ENCODE measurements around the gene STK26. TPM values are rescaled to one million over a fixed set of nuclear protein-coding genes. Genes with fewer than 3 reads are reported as not detected.

STK26 gene
- total and polyA plus RNA-seq, 2 of the 13 experiments (the other 11 are each of a cell fraction or from before 2014, with no cell fraction given) = 16.9 to 47.9 TPM

DNA sequence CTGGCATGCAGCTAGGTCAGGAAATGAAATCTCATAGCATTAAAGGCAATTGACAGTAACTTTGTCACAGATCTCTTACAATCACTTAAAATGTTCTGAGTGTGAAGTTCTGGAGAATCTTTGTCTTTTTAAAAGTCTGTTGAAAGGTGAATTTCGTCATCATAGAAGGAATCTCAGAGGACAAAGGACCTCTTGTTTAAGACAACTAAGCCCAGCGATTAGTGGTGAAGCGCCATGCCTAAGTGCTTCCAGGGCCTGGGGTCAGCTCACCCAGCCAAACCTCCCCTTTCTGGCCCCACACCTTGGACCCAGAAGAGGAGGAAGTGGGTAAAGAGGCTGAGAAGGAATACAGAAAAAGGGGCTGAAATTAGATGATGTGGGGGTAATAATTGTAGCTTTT, 96.2 kb downstream of the STK26 start (continued):
- TF ChIP-seq, protein P1, sequence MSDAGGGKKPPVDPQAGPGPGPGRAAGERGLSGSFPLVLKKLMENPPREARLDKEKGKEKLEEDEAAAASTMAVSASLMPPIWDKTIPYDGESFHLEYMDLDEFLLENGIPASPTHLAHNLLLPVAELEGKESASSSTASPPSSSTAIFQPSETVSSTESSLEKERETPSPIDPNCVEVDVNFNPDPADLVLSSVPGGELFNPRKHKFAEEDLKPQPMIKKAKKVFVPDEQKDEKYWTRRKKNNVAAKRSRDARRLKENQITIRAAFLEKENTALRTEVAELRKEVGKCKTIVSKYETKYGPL (CRISPR knock-in tag; IDR thresholded peaks at IDR 0.05) = no peak
- TF ChIP-seq, protein P2, sequence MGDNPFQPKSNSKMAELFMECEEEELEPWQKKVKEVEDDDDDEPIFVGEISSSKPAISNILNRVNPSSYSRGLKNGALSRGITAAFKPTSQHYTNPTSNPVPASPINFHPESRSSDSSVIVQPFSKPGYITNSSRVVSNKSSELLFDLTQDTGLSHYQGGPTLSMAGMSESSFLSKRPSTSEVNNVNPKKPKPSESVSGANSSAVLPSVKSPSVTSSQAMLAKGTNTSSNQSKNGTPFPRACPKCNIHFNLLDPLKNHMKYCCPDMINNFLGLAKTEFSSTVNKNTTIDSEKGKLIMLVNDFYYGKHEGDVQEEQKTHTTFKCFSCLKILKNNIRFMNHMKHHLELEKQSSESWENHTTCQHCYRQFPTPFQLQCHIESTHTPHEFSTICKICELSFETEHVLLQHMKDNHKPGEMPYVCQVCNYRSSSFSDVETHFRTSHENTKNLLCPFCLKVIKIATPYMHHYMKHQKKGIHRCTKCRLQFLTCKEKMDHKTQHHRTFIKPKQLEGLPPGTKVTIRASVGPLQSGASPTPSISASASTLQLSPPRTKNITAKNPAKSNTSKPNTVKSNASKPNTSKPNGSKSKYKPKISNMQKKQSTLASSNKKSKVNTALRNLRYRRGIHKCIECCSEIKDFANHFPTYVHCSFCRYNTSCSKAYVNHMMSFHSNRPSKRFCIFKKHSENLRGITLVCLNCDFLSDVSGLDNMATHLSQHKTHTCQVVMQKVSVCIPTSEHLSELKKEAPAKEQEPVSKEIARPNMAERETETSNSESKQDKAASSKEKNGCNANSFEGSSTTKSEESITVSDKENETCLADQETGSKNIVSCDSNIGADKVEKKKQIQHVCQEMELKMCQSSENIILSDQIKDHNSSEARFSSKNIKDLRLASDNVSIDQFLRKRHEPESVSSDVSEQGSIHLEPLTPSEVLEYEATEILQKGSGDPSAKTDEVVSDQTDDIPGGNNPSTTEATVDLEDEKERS (CRISPR knock-in tag; IDR thresholded peaks at IDR 0.05) = no peak
- TF ChIP-seq IKZF4 (CRISPR knock-in tag; IDR thresholded peaks at IDR 0.05; ENCODE audit: borderline replicate concordance, low read depth, not compliant biosample characterization) = no peak
- no peak for TF ChIP-seq HOXA9 (CRISPR knock-in tag; IDR thresholded peaks at IDR 0.05; ENCODE audit: borderline replicate concordance)
- no peak for TF ChIP-seq ISL2 (CRISPR knock-in tag; IDR thresholded peaks at IDR 0.05)

DNA sequence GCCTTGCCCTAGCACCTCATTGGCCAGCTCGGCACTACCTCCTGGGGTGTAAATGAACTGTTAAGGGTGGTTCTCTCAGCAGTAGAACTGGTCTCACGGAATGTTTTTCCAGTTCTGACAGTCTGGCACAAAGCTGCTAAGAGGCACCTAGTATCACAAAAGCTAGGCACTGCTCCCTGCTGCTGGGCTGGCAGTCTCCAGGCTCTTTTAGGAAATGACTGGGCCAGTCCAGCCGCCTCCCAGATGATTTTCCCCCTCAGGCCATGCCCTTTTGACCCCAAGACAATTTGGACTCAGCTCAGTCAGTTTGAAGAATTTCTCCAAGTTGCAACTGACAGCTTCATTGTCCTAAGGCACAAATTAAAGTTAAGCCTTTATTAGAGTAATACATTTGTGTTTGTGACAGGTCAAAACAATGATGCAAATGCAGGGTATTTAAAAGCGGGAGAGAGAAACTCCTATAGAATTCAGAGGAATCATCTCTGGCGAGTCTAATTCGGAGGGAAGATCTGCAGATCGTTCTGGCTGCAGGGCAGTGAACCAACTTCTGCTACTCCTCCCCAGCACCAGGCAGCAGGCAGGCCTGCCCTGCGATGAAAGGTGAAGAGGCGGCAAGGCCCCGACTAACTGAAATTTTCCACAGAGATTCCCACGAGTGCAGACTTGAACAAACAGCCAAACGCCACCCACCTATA, 96.9 kb downstream of the STK26 start:
- no TSS peak for BruUV-seq (replicated peaks)
- 59% methylated on average over 6 of the region's 12 CpGs for WGBS (ENCODE audit: low lambda C conversion rate)
- no peak for DNase-seq (ENCODE audit: low spot score)
- Histone ChIP-seq H3K4me2 (ENCODE audit: low read depth, low read length) (no peak overlapping the region), H2AFZ (ENCODE audit: low read length) (no peak overlapping the region), H3K27me3 (ENCODE audit: control insufficient read depth in 1 of 2, insufficient read depth in 2 of 2, low read length in 2 of 2) (no peaks in the 10 kb centered on the region), H3K4me1 (ENCODE audit: insufficient read depth, low read length) (no peaks in the 10 kb centered on the region), H3K36me3 (replicated peaks in 1 of 2; ENCODE audit: control insufficient read depth in 1 of 2, insufficient read depth in 2 of 2, low read length in 2 of 2) (no peaks in the 10 kb centered on the region), H3K79me2 (ENCODE audit: insufficient read depth, low read length) (no peaks in the 10 kb centered on the region), H3K9me3 (ENCODE audit: low read length) (no peaks in the 10 kb centered on the region), H3K9ac (ENCODE audit: insufficient read depth, low read depth, low read length) (no peak overlapping the region), H3K27ac (ENCODE audit: extremely low read length, insufficient read depth, low read length) (no peak overlapping the region), H4K20me1 (ENCODE audit: insufficient read depth, low read length) (no peaks in the 10 kb centered on the region), H3K4me3 (replicated peaks in 1 of 3; ENCODE audit: insufficient read depth in 1 of 3, low read depth in 2 of 3, low read length in 3 of 3) (no peak overlapping the region)
- TF ChIP-seq, protein P3, sequence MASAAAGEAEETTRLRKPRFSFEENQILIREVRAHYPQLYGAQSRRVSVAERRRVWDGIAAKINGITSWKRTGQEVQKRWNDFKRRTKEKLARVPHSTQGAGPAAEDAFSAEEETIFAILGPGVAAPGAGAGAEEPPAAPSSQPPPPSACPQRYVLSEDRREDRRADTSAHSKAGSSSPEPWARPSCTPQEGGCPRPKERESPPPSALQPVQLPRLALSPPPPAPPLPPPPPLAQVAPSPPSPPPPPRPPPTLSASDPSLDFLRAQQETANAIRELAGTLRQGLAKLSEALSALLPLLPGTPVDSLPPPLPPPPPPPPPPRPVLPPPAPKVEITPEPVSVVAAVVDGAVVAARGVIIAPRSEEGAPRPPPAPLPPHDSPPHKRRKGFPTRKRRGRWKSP (CRISPR knock-in tag; IDR thresholded peaks at IDR 0.05) = no peak
- TF ChIP-seq CHD4 (IDR thresholded peaks at IDR 0.05; ENCODE audit: borderline replicate concordance, low read length) = no peak
- TF ChIP-seq ZNF343 (CRISPR knock-in tag; IDR thresholded peaks at IDR 0.05) = no peak
- TF ChIP-seq CHD2 (IDR thresholded peaks at IDR 0.05; ENCODE audit: low read depth, low read length) = no peak
- TF ChIP-seq, protein P4, sequence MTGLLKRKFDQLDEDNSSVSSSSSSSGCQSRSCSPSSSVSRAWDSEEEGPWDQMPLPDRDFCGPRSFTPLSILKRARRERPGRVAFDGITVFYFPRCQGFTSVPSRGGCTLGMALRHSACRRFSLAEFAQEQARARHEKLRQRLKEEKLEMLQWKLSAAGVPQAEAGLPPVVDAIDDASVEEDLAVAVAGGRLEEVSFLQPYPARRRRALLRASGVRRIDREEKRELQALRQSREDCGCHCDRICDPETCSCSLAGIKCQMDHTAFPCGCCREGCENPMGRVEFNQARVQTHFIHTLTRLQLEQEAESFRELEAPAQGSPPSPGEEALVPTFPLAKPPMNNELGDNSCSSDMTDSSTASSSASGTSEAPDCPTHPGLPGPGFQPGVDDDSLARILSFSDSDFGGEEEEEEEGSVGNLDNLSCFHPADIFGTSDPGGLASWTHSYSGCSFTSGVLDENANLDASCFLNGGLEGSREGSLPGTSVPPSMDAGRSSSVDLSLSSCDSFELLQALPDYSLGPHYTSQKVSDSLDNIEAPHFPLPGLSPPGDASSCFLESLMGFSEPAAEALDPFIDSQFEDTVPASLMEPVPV (CRISPR knock-in tag; IDR thresholded peaks at IDR 0.05) = no peak
- TF ChIP-seq, protein P5, sequence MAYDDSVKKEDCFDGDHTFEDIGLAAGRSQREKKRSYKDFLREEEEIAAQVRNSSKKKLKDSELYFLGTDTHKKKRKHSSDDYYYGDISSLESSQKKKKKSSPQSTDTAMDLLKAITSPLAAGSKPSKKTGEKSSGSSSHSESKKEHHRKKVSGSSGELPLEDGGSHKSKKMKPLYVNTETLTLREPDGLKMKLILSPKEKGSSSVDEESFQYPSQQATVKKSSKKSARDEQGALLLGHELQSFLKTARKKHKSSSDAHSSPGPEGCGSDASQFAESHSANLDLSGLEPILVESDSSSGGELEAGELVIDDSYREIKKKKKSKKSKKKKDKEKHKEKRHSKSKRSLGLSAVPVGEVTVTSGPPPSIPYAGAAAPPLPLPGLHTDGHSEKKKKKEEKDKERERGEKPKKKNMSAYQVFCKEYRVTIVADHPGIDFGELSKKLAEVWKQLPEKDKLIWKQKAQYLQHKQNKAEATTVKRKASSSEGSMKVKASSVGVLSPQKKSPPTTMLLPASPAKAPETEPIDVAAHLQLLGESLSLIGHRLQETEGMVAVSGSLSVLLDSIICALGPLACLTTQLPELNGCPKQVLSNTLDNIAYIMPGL (CRISPR knock-in tag; IDR thresholded peaks at IDR 0.05; ENCODE audit: borderline replicate concordance in 1 of 2, low read depth in 1 of 2) = no peak
- no peak for TF ChIP-seq FOXK2 (IDR thresholded peaks at IDR 0.05)
- no peak for TF ChIP-seq ZBTB8A (CRISPR knock-in tag; IDR thresholded peaks at IDR 0.05; ENCODE audit: borderline replicate concordance, low read depth)
- POLR2A ChIA-PET = no interaction called here
- FAIRE-seq = no peak
- intact Hi-C loops (cut with micrococcal nuclease; ENCODE audit: unreplicated experiment) = no loop called here
- CTCF ChIA-PET (ENCODE audit: low intra/inter-chr PET ratio, low total read pairs) = no interaction called here
- no peak for ATAC-seq
- in situ Hi-C loops (cut with HindIII; ENCODE audit: extremely low pct_ligation_motif_present, low pct_unique_long_range_greater_than_20kb) = no loop called here
